ENCODE data around the gene EMSY. TPM values are rescaled to one million over a fixed set of nuclear protein-coding genes. Genes with fewer than 3 reads are reported as not detected.
A peak's percentile ranks its signal among the peaks of the same experiment; 100 is the strongest.

The EMSY gene
- total RNA-seq, 2 donors from 2014 or later: 24.3 to 39.4 TPM

DNA sequence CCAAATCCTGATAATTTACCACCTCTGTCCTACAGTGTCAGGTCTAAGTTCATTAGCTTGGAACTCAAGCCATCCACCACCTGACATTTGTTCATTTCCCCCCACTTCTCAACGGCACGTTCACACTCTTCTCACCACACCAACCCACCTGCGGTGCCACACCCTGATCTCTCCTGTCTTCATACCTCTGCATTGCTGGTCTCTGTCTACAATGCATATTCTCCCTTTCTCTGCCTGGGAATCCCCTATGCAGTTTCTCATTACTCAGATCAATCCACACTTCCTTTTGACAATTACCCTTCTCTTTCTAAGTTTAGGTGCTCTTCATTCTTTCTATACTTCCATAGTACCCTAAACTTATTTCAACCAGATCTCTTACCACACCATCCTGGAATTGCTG lies 20.4 kb upstream of the EMSY start:
- Histone ChIP-seq H3K4me3 (no peak overlapping the region), H3K36me3 (no peaks in the 10 kb centered on the region), H3K27ac (no peak overlapping the region), H3K27me3 (replicated peaks; ENCODE audit: insufficient read depth) (no peaks in the 10 kb centered on the region), H3K4me1 (replicated peaks) (no peaks in the 10 kb centered on the region), H3K9me3 (no peaks in the 10 kb centered on the region)
- TF ChIP-seq POLR2AphosphoS5 (IDR thresholded peaks at IDR 0.05) (no peak), POLR2A (IDR thresholded peaks at IDR 0.05) (no peak)
- TF ChIP-seq, protein P1, sequence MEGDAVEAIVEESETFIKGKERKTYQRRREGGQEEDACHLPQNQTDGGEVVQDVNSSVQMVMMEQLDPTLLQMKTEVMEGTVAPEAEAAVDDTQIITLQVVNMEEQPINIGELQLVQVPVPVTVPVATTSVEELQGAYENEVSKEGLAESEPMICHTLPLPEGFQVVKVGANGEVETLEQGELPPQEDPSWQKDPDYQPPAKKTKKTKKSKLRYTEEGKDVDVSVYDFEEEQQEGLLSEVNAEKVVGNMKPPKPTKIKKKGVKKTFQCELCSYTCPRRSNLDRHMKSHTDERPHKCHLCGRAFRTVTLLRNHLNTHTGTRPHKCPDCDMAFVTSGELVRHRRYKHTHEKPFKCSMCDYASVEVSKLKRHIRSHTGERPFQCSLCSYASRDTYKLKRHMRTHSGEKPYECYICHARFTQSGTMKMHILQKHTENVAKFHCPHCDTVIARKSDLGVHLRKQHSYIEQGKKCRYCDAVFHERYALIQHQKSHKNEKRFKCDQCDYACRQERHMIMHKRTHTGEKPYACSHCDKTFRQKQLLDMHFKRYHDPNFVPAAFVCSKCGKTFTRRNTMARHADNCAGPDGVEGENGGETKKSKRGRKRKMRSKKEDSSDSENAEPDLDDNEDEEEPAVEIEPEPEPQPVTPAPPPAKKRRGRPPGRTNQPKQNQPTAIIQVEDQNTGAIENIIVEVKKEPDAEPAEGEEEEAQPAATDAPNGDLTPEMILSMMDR (IDR thresholded peaks at IDR 0.05): no peak
- intact Hi-C loops (cut with DNase I): no loop called here
- 60% methylated on average over 3 of the region's 3 CpGs for WGBS
- no peak for DNase-seq (ENCODE audit: low spot score)

DNA sequence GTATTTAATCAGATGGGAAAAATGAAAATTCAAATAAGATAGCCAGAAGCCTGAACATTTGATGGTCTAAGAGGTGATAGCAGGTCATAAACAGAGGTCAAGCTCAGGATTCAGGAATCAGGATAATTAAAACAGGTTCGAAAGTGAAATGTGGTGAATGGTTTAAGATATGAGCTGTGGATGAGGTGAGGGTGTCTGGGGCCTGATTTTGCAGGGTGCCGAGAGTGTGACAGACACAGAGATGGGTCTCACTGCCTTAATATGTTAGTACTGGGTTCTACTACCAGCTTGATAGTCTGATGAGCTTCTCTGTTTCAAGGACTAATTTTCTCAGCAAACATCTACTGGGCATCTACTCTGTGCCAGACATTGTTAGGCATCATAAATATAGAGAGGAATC lies 19.9 kb upstream of the EMSY start:
- intact Hi-C loops (cut with DNase I): no loop called here
- no peak for DNase-seq (ENCODE audit: low spot score)
- H3K9me3 ChIP-seq: no peaks in the 10 kb centered on the region
- TF ChIP-seq POLR2A (IDR thresholded peaks at IDR 0.05) (no peak), POLR2AphosphoS5 (IDR thresholded peaks at IDR 0.05) (no peak)
- TF ChIP-seq, protein P1 (IDR thresholded peaks at IDR 0.05): no peak
- no peak overlapping the region for H3K4me3 ChIP-seq
- H3K27me3 ChIP-seq (replicated peaks; ENCODE audit: insufficient read depth): no peaks in the 10 kb centered on the region
- H3K4me1 ChIP-seq (replicated peaks): no peaks in the 10 kb centered on the region
- H3K27ac ChIP-seq: no peak overlapping the region
- no peaks in the 10 kb centered on the region for H3K36me3 ChIP-seq
- WGBS: 89% methylated on average over 2 of the region's 2 CpGs

DNA sequence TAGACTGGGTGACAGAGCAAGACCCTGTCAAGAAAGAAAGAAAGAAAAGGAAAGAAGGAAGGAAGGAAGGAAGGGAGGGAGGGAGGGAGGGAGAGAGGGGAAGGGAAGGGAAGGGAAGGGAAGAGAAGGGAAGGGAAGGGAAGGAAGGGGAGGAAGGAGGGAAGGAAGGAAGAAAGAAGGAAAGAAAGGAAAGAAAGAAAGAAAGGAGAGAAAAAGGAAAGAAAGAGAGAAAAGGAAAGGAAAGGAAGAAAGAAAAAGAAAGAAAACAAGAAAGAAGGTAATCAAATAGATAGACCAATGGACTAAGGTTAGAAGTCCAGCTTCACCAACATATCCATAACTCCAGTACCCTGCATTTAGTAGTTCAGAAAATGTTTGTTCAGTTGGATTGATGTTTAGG lies 18.2 kb upstream of the EMSY start:
- Histone ChIP-seq H3K27ac (no peak overlapping the region), H3K27me3 (replicated peaks; ENCODE audit: insufficient read depth) (no peaks in the 10 kb centered on the region), H3K9me3 (no peaks in the 10 kb centered on the region), H3K4me3 (no peak overlapping the region), H3K36me3 (no peaks in the 10 kb centered on the region), H3K4me1 (replicated peaks) (no peaks in the 10 kb centered on the region)
- TF ChIP-seq, protein P1 (IDR thresholded peaks at IDR 0.05): no peak
- TF ChIP-seq POLR2AphosphoS5 (IDR thresholded peaks at IDR 0.05): no peak
- TF ChIP-seq POLR2A (IDR thresholded peaks at IDR 0.05): no peak
- intact Hi-C loops (cut with DNase I): no loop called here
- no peak for DNase-seq (ENCODE audit: low spot score)

DNA sequence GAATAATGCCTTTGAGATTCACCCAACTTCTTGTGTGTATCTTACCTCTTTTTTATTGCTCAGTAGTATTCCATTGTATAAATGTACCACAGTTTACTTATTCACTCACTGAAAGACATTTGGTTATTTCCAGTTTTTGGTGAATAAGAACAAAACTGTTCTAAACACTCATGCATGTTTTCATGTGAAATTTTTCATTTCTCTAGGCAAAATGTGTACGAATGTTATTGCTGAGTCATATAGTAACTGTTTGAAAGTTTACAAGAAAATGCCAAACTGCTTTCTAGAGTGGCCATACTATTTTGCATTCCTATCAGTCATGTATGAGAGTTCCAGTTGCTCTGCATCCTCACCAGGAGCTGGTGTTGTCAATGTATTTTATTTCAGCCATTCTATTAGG lies 8.8 kb upstream of the EMSY start:
- TF ChIP-seq, protein P1 (IDR thresholded peaks at IDR 0.05): no peak
- TF ChIP-seq POLR2AphosphoS5 (IDR thresholded peaks at IDR 0.05) (no peak), POLR2A (IDR thresholded peaks at IDR 0.05) (no peak)
- intact Hi-C loops (cut with DNase I): no loop called here
- Histone ChIP-seq H3K36me3 (no peaks in the 10 kb centered on the region), H3K4me3 (no peak overlapping the region), H3K9me3 (no peaks in the 10 kb centered on the region), H3K27me3 (replicated peaks; ENCODE audit: insufficient read depth) (no peaks in the 10 kb centered on the region), H3K27ac (no peak overlapping the region), H3K4me1 (replicated peaks) (no peaks in the 10 kb centered on the region)
- 93% methylated on average over 1 of the region's 1 CpG for WGBS
- DNase-seq (ENCODE audit: low spot score): no peak

DNA sequence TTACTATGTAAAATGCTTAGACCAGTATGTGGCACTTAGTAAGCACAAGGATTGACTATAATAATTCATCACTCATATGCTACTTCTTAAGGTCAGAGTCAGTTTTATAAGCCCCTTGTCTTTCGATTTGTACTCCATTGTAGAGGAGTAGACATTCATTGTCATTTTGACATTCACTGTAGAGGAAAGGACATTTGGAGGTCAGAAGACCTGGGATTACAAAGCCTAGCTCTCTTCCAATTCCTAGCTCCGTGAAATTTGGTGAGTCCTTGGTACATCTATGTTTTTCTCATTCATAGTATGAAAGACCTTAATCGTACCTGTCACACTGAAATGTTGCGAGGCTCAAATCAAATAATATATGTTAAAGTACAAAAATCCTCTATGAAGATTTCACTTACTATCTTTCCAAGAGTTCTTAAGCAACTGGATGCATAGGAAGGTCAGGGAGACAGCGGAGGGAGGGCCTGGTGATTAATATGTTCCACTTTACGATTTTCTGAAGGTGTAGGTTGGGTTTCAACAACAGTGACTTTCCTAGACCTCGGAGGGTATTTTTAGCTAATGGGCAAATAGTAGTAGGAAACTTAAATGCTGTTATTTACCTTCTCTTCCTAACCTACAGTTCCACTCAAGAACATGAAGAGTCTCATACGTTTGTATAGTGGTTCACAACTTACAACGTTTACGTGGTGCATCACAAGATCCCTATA lies 1.4 kb upstream of the EMSY start:
- peak overlapping the region; percentile 89 to 100 for H3K4me3 ChIP-seq
- H3K36me3 ChIP-seq: no peaks in the 10 kb centered on the region
- peak overlapping the region in 1 of 2 donors; percentile 95 for H3K27ac ChIP-seq
- 30% methylated on average over 10 of the region's 10 CpGs for WGBS
- intact Hi-C loops (cut with DNase I): loop anchor here (5.0 to 10.0 kb wide), 3 partner anchors 61 to 239 kb away; partner anchors contain the start of genes GVQW3, THAP12 and WNT11
- TF ChIP-seq, protein P1 (IDR thresholded peaks at IDR 0.05): no peak
- TF ChIP-seq POLR2A (IDR thresholded peaks at IDR 0.05): no peak
- TF ChIP-seq POLR2AphosphoS5 (IDR thresholded peaks at IDR 0.05): no peak
- peaks cover 6% of the 10 kb centered on the region for H3K4me1 ChIP-seq (replicated peaks)
- H3K9me3 ChIP-seq: no peaks in the 10 kb centered on the region
- no peak for DNase-seq (ENCODE audit: low spot score)
- no peaks in the 10 kb centered on the region for H3K27me3 ChIP-seq (replicated peaks; ENCODE audit: insufficient read depth)

Data from prostate gland (tissue), 2 donors.